GM23338 (cell line): ENCODE measurements around the gene MAD1L1. TPM values are rescaled to one million over a fixed set of nuclear protein-coding genes. Genes with fewer than 3 reads are reported as not detected.

ENCODE experiments used
- ATAC-seq: fragments of 200-7000 bp; cut with Tn5 transposase; 3 replicates; pipeline ENCODE4 v1.9.1; 2020
- DNase-seq: peaks from one replicate; pipeline ENCODE4 v3.0.0-alpha.2; 2015; ENCODE audit warnings: low spot score
- H2AFZ ChIP-seq: fragments of 200-600 bp; sonication (generic); 2 replicates; pipeline ENCODE4 v1.8.0; 2016; ENCODE audit warnings: antibody characterized with exemption, mild to moderate bottlenecking, moderate library complexity
- H3F3A ChIP-seq: fragments of 200-600 bp; sonication (generic); replicated peaks from 2 replicates; pipeline ENCODE4 v1.8.0; 2017; ENCODE audit warnings: antibody characterized with exemption, mixed run types, low read depth
- H3K27ac ChIP-seq: fragments of 200-600 bp; sonication (generic); 2 replicates; pipeline ENCODE4 v1.6.1; 2016; ENCODE audit warnings: low read depth
- H3K27me3 ChIP-seq: fragments of 200-600 bp; sonication (generic); 2 replicates; pipeline ENCODE4 v1.8.0; 2016; ENCODE audit warnings: mild to moderate bottlenecking, mixed run types, moderate library complexity; ENCODE audit not compliant: insufficient read depth
- H3K36me3 ChIP-seq: fragments of 200-600 bp; sonication (generic); 2 replicates; pipeline ENCODE4 v1.8.0; 2016; ENCODE audit warnings: mild to moderate bottlenecking; ENCODE audit not compliant: insufficient read depth
- H3K4me1 ChIP-seq: fragments of 200-600 bp; sonication (generic); 2 replicates; pipeline ENCODE4 v1.8.0; 2016; ENCODE audit warnings: mild to moderate bottlenecking, moderate library complexity; ENCODE audit not compliant: insufficient read depth
- H3K4me2 ChIP-seq: fragments of 200-600 bp; sonication (generic); 2 replicates; pipeline ENCODE4 v1.7.1; 2017; ENCODE audit warnings: mixed run types
- H3K4me3 ChIP-seq: fragments of 200-600 bp; sonication (generic); 2 replicates; pipeline ENCODE4 v1.6.1; 2016; ENCODE audit warnings: mixed run types
- H3K79me2 ChIP-seq: fragments of 200-600 bp; sonication (generic); replicated peaks from 2 replicates; pipeline ENCODE4 v1.8.0; 2017; ENCODE audit warnings: mild to moderate bottlenecking; ENCODE audit not compliant: insufficient read depth
- H3K9me2 ChIP-seq: fragments of 200-600 bp; sonication (generic); 2 replicates; pipeline ENCODE4 v1.8.0; 2017; ENCODE audit not compliant: insufficient read depth
- H4K20me1 ChIP-seq: fragments of 200-600 bp; sonication (generic); replicated peaks from 2 replicates; pipeline ENCODE4 v1.8.0; 2017; ENCODE audit warnings: mild to moderate bottlenecking; ENCODE audit not compliant: insufficient read depth
- H3K27ac Mint-ChIP-seq: 2 replicates; pipeline ENCODE4 v1.8.0; 2020; ENCODE audit warnings: inconsistent platforms, mild to moderate bottlenecking, moderate library complexity, mixed read lengths
- H3K27me3 Mint-ChIP-seq: 3 replicates; pipeline ENCODE4 v1.8.0; 2022; ENCODE audit warnings: low read depth, mild to moderate bottlenecking, moderate library complexity, mixed read lengths, inconsistent platforms; ENCODE audit not compliant: insufficient read depth, poor library complexity
- H3K36me3 Mint-ChIP-seq: 3 replicates; pipeline ENCODE4 v1.8.0; 2021; ENCODE audit warnings: low read depth, mild to moderate bottlenecking, inconsistent platforms, moderate library complexity, mixed read lengths
- H3K4me1 Mint-ChIP-seq: 3 replicates; pipeline ENCODE4 v1.8.0; 2020; ENCODE audit warnings: mild to moderate bottlenecking, inconsistent platforms, mixed read lengths
- H3K4me3 Mint-ChIP-seq: 3 replicates; pipeline ENCODE4 v1.8.0; 2021; ENCODE audit warnings: moderate library complexity, mild to moderate bottlenecking, inconsistent platforms, mixed read lengths
- H3K9me3 Mint-ChIP-seq: 3 replicates; pipeline ENCODE4 v1.8.0; 2020; ENCODE audit warnings: moderate library complexity, mild to moderate bottlenecking, inconsistent platforms, mixed read lengths
- CREB1 ChIP-seq: fragments of 250-450 bp; sonication (Bioruptor Pico); IDR thresholded peaks from 2 replicates; pipeline ENCODE4 v1.5.0; 2020; ENCODE audit warnings: low read depth, mild to moderate bottlenecking, moderate library complexity
- JUNB ChIP-seq: IDR thresholded peaks from one replicate; pipeline ENCODE4 v1.6.1; 2016; ENCODE audit warnings: antibody characterized with exemption; ENCODE audit not compliant: unreplicated experiment
- NANOG ChIP-seq: IDR thresholded peaks from 2 replicates; pipeline ENCODE4 v1.6.1; 2016; ENCODE audit warnings: antibody characterized with exemption, borderline replicate concordance
- STAT1 ChIP-seq: IDR thresholded peaks from one replicate; pipeline ENCODE4 v1.6.1; 2016; ENCODE audit warnings: antibody characterized with exemption; ENCODE audit not compliant: unreplicated experiment
- ZNF331 ChIP-seq: fragments of 250-450 bp; sonication (Bioruptor Pico); IDR thresholded peaks from 2 replicates; pipeline ENCODE4 v1.5.0; 2020; ENCODE audit warnings: low read depth, mild to moderate bottlenecking, moderate library complexity
- polyA plus RNA-seq: library from polyadenylated mRNA; unstranded; fragments of >200 nt; fragmentation: Nextera tagmentation; extraction: Ambion mirVana; gene quantifications from 2 replicates; pipeline ENCODE4 v1.2.1, GENCODE V29; 2016
- total RNA-seq: library from RNA; depleted of rRNA; stranded (reverse); fragments of >200 nt; shearing (Covaris generic); gene quantifications from 2 replicates; pipeline ENCODE4 v1.2.3, GENCODE V29; 2014
- TF ChIP-seq, protein P1 (sequence below): fragments of 250-450 bp; sonication (Bioruptor Pico); IDR thresholded peaks from 2 replicates; pipeline ENCODE4 v1.5.0; 2020; ENCODE audit warnings: mild to moderate bottlenecking, moderate library complexity
- TF ChIP-seq, protein P2 (sequence below), 2 experiments: fragments of 200-600 bp in 1 of 2; sonication (generic) in 1 of 2; conservative IDR thresholded peaks; 2 replicates each; pipeline versions ENCODE4 v1.5.1 to v1.6.1; 2016 to 2017; ENCODE audit warnings: antibody characterized with exemption in 2 of 2, low read depth in 2 of 2, mild to moderate bottlenecking in 2 of 2, moderate library complexity in 1 of 2

MAD1L1 gene
- total and polyA plus RNA-seq, 2 experiments from 2014 or later = 40.3 to 59.3 TPM

DNA sequence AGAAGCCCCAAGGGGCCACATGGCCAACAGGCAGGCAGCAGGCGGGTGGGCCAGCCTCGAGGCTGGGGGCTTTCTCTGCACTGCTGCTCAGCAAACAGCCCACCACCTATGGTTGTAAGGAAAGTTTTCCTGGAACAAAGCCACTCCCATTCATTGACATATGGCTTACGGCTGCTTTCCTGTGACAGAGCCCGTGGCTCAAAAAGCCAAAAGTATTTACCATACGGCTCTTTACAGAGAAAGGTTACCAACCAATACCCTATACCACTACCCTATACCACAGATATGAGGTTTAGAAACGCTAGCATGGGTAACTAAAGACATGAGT is 152.7 kb downstream of the MAD1L1 start (continued):
- TF ChIP-seq, protein P1, sequence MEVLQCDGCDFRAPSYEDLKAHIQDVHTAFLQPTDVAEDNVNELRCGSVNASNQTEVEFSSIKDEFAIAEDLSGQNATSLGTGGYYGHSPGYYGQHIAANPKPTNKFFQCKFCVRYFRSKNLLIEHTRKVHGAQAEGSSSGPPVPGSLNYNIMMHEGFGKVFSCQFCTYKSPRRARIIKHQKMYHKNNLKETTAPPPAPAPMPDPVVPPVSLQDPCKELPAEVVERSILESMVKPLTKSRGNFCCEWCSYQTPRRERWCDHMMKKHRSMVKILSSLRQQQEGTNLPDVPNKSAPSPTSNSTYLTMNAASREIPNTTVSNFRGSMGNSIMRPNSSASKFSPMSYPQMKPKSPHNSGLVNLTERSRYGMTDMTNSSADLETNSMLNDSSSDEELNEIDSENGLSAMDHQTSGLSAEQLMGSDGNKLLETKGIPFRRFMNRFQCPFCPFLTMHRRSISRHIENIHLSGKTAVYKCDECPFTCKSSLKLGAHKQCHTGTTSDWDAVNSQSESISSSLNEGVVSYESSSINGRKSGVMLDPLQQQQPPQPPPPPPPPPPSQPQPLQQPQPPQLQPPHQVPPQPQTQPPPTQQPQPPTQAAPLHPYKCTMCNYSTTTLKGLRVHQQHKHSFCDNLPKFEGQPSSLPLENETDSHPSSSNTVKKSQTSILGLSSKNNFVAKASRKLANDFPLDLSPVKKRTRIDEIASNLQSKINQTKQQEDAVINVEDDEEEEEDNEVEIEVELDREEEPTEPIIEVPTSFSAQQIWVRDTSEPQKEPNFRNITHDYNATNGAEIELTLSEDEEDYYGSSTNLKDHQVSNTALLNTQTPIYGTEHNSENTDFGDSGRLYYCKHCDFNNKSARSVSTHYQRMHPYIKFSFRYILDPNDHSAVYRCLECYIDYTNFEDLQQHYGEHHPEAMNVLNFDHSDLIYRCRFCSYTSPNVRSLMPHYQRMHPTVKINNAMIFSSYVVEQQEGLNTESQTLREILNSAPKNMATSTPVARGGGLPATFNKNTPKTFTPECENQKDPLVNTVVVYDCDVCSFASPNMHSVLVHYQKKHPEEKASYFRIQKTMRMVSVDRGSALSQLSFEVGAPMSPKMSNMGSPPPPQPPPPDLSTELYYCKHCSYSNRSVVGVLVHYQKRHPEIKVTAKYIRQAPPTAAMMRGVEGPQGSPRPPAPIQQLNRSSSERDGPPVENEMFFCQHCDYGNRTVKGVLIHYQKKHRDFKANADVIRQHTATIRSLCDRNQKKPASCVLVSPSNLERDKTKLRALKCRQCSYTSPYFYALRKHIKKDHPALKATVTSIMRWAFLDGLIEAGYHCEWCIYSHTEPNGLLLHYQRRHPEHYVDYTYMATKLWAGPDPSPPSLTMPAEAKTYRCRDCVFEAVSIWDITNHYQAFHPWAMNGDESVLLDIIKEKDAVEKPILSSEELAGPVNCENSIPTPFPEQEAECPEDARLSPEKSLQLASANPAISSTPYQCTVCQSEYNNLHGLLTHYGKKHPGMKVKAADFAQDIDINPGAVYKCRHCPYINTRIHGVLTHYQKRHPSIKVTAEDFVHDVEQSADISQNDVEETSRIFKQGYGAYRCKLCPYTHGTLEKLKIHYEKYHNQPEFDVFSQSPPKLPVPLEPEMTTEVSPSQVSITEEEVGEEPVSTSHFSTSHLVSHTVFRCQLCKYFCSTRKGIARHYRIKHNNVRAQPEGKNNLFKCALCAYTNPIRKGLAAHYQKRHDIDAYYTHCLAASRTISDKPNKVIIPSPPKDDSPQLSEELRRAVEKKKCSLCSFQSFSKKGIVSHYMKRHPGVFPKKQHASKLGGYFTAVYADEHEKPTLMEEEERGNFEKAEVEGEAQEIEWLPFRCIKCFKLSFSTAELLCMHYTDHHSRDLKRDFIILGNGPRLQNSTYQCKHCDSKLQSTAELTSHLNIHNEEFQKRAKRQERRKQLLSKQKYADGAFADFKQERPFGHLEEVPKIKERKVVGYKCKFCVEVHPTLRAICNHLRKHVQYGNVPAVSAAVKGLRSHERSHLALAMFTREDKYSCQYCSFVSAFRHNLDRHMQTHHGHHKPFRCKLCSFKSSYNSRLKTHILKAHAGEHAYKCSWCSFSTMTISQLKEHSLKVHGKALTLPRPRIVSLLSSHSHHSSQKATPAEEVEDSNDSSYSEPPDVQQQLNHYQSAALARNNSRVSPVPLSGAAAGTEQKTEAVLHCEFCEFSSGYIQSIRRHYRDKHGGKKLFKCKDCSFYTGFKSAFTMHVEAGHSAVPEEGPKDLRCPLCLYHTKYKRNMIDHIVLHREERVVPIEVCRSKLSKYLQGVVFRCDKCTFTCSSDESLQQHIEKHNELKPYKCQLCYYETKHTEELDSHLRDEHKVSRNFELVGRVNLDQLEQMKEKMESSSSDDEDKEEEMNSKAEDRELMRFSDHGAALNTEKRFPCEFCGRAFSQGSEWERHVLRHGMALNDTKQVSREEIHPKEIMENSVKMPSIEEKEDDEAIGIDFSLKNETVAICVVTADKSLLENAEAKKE (CRISPR knock-in tag) = no peak

DNA sequence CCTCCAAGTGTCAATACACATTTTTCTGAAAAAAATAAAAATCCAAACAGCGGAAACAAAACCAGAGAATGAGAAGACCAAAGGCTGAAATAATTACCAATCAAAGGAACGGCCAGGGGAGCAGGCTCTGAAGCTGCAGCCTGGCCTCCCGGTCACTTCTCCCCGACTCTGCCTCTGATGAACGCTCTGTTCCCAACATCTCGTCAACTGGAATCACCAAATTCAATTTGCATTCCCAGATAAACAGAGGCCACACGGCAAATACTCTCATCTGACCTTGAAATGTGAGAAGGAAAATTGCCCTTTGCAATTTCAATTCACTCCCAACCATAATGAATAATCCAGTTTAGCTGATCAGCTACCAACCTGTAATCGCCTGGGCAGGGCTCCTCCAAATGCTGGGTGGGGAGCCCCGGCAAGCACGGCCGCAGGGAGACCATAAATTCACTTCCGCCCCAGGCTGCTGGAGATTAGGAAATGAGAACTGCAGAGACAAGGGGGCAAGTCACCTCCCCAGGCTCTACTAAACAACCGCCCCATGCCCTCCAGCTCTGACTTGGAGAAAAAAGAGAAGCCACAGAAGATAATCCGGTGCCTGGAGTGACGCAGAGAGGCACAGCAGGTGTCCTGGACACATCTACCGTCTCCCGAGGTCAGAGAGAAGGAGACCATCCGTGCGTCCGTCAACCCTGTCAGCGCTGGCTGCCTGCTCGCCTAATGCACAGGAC is 153.2 kb downstream of the MAD1L1 start:
- peaks cover 14% of the 10 kb centered on the region for H3K27me3 Mint-ChIP-seq
- Histone ChIP-seq H3K4me2 (no peak overlapping the region), H4K20me1 (peaks cover 4% of the 10 kb centered on the region; the same call in 1 of the 2 replicates), H3F3A (no peaks in the 10 kb centered on the region), H3K4me3 (no peak overlapping the region), H2AFZ (no peak overlapping the region), H3K27ac (no peak overlapping the region; the same call in 1 of the 2 replicates), H3K36me3 (no peaks in the 10 kb centered on the region), H3K27me3 (no peaks in the 10 kb centered on the region), H3K9me2 (no peaks in the 10 kb centered on the region), H3K79me2 (no peaks in the 10 kb centered on the region; the same call in 1 of the 2 replicates), H3K4me1 (no peaks in the 10 kb centered on the region)
- no peak overlapping the region for H3K4me3 Mint-ChIP-seq
- H3K9me3 Mint-ChIP-seq = no peaks in the 10 kb centered on the region
- H3K4me1 Mint-ChIP-seq = peaks cover 22% of the 10 kb centered on the region
- no peak for DNase-seq
- no peak for ATAC-seq
- H3K36me3 Mint-ChIP-seq = peaks cover 14% of the 10 kb centered on the region; the same call in 2 of the 3 replicates
- peak overlapping the region; percentile 55; the same call in 1 of the 2 replicates for H3K27ac Mint-ChIP-seq
- no peak for TF ChIP-seq STAT1
- TF ChIP-seq NANOG = no peak
- TF ChIP-seq, protein P1 (CRISPR knock-in tag) = no peak
- TF ChIP-seq CREB1 (CRISPR knock-in tag) = no peak
- no peak for TF ChIP-seq ZNF331 (CRISPR knock-in tag)
- TF ChIP-seq JUNB = no peak
- TF ChIP-seq, protein P2, sequence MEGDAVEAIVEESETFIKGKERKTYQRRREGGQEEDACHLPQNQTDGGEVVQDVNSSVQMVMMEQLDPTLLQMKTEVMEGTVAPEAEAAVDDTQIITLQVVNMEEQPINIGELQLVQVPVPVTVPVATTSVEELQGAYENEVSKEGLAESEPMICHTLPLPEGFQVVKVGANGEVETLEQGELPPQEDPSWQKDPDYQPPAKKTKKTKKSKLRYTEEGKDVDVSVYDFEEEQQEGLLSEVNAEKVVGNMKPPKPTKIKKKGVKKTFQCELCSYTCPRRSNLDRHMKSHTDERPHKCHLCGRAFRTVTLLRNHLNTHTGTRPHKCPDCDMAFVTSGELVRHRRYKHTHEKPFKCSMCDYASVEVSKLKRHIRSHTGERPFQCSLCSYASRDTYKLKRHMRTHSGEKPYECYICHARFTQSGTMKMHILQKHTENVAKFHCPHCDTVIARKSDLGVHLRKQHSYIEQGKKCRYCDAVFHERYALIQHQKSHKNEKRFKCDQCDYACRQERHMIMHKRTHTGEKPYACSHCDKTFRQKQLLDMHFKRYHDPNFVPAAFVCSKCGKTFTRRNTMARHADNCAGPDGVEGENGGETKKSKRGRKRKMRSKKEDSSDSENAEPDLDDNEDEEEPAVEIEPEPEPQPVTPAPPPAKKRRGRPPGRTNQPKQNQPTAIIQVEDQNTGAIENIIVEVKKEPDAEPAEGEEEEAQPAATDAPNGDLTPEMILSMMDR (conservative IDR thresholded peaks at IDR 0.05; ENCODE audit: low read depth in 2 of 2) = no peak
